H1 (cell line): ENCODE results near the gene PAX5. TPM values are rescaled to one million over a fixed set of nuclear protein-coding genes. Genes with fewer than 3 reads are reported as not detected.
A peak's percentile ranks its signal among the peaks of the same experiment; 100 is the strongest.

ENCODE experiments used
- CTCF ChIA-PET: fragments of 300-600 bp; sonication (Branson Sonifier 250); formaldehyde crosslinking; loops from one replicate; lab custom pipeline; 2021; ENCODE audit not compliant: partially characterized antibody; lab: Charles Lee
- POLR2A ChIA-PET: fragments of 300-600 bp; sonication (Branson Sonifier 250); formaldehyde crosslinking; loops from one replicate; lab custom pipeline; 2021; ENCODE audit warnings: inconsistent platforms; ENCODE audit not compliant: partially characterized antibody; lab: Charles Lee
- DNase-seq, 2 experiments: peaks; one replicate each; pipeline versions ENCODE4 v3.0.0 to v3.0.0-alpha.2; 2010 to 2022; ENCODE audit warnings: low spot score in 2 of 2, low read depth in 1 of 2, mixed read lengths in 1 of 2
- FAIRE-seq: peaks from 2 replicates; lab custom pipeline; 2011; peaks lifted over from hg19 to GRCh38; lab: Jason Lieb, UNC
- H2AFZ ChIP-seq: 2 replicates; pipeline ENCODE4 v1.8.1; 2012; ENCODE audit warnings: low read length, inconsistent platforms
- H2AK5ac ChIP-seq: 2 replicates; pipeline ENCODE4 v1.6.1; 2013; ENCODE audit warnings: low read depth, low read length
- H2BK120ac ChIP-seq: replicated peaks from 2 replicates; pipeline ENCODE3; 2013; ENCODE audit warnings: low read depth, low read length, inconsistent platforms
- H2BK12ac ChIP-seq: 2 replicates; pipeline ENCODE4 v1.6.1; 2013; ENCODE audit warnings: low read depth, low read length
- H2BK15ac ChIP-seq: 2 replicates; pipeline ENCODE4 v1.6.1; 2013; ENCODE audit warnings: low read length
- H2BK20ac ChIP-seq: 2 replicates; pipeline ENCODE4 v1.6.1; 2013; ENCODE audit warnings: low read length
- H2BK5ac ChIP-seq: 2 replicates; pipeline ENCODE4 v1.6.1; 2013; ENCODE audit warnings: low read depth, low read length
- H3K14ac ChIP-seq: 2 replicates; pipeline ENCODE4 v1.6.1; 2013; ENCODE audit warnings: inconsistent platforms; ENCODE audit not compliant: insufficient read length
- H3K18ac ChIP-seq: 2 replicates; pipeline ENCODE4 v1.6.1; 2013; ENCODE audit warnings: low read length; ENCODE audit errors: extremely low read depth
- H3K23ac ChIP-seq: 2 replicates; pipeline ENCODE4 v1.6.1; 2013; ENCODE audit warnings: inconsistent platforms; ENCODE audit not compliant: insufficient read length
- H3K23me2 ChIP-seq: 2 replicates; pipeline ENCODE4 v1.6.1; 2013; ENCODE audit warnings: low read depth, low read length
- H3K27ac ChIP-seq: 2 replicates; pipeline ENCODE4 v1.6.1; 2011; ENCODE audit warnings: low read depth, low read length, inconsistent platforms
- H3K27me3 ChIP-seq, 4 experiments: replicated peaks in 1 of 4; 1 replicate in 1 of 4; 2 replicates in 3 of 4; pipeline versions ENCODE4 v1.6.1 to v1.8.1; 2011 to 2013; ENCODE audit warnings: low read length in 3 of 4, mild to moderate bottlenecking in 3 of 4, inconsistent platforms in 2 of 4, mixed read lengths in 2 of 4, moderate library complexity in 1 of 4; ENCODE audit not compliant: control insufficient read depth in 3 of 4, insufficient read depth in 3 of 4; ENCODE audit errors: extremely low read depth in 1 of 4
- H3K36me3 ChIP-seq, 4 experiments: 2 replicates each; pipeline versions ENCODE4 v1.6.1 to v1.8.1; 2011 to 2013; ENCODE audit warnings: mild to moderate bottlenecking in 4 of 4, low read length in 3 of 4, moderate library complexity in 2 of 4, control low read depth in 1 of 4, inconsistent platforms in 1 of 4; ENCODE audit not compliant: insufficient read depth in 4 of 4, control insufficient read depth in 2 of 4
- H3K4ac ChIP-seq: replicated peaks from 2 replicates; pipeline ENCODE3; 2013; ENCODE audit warnings: low read length, low read depth, mixed read lengths, inconsistent platforms; ENCODE audit not compliant: insufficient read length
- H3K4me1 ChIP-seq, 4 experiments: replicated peaks in 1 of 4; 1 replicate in 1 of 4; 2 replicates in 3 of 4; pipeline versions ENCODE4 v1.6.1 to v1.8.1; 2011 to 2013; ENCODE audit warnings: low read length in 3 of 4, inconsistent platforms in 2 of 4, mixed read lengths in 1 of 4; ENCODE audit not compliant: insufficient read depth in 4 of 4, control insufficient read depth in 3 of 4
- H3K4me2 ChIP-seq, 2 experiments: 2 replicates each; pipeline versions ENCODE4 v1.6.1 to v1.8.1; 2011 to 2013; ENCODE audit warnings: low read depth in 2 of 2, low read length in 2 of 2, control low read depth in 1 of 2, inconsistent platforms in 1 of 2, mild to moderate bottlenecking in 1 of 2; ENCODE audit not compliant: insufficient read depth in 1 of 2
- H3K4me3 ChIP-seq, 4 experiments: fragments of 200-600, 300-600 bp in 1 of 4; sonication (generic), shearing (Covaris generic), sonication (Bioruptor Twin) in 1 of 4; 2 replicates each; pipeline versions ENCODE4 v1.5.1 to v1.8.1; 2011 to 2016; ENCODE audit warnings: low read length in 4 of 4, low read depth in 3 of 4, control low read depth in 2 of 4, inconsistent platforms in 2 of 4, mild to moderate bottlenecking in 2 of 4, mixed read lengths in 1 of 4, moderate library complexity in 1 of 4; ENCODE audit not compliant: insufficient read depth in 2 of 4; ENCODE audit errors: extremely low read depth in 1 of 4
- H3K56ac ChIP-seq: replicated peaks from 2 replicates; pipeline ENCODE3; 2013; ENCODE audit warnings: low read depth, mild to moderate bottlenecking, mixed read lengths, low read length, inconsistent platforms; ENCODE audit not compliant: insufficient read length
- H3K79me1 ChIP-seq: 2 replicates; pipeline ENCODE4 v1.6.1; 2013; ENCODE audit warnings: low read depth, low read length, control low read depth
- H3K79me2 ChIP-seq, 2 experiments: 2 replicates each; pipeline versions ENCODE4 v1.6.1 to v1.8.1; 2012 to 2013; ENCODE audit warnings: low read length in 2 of 2, mild to moderate bottlenecking in 2 of 2, inconsistent platforms in 1 of 2; ENCODE audit not compliant: insufficient read depth in 2 of 2, control insufficient read depth in 1 of 2
- H3K9ac ChIP-seq, 4 experiments: replicated peaks in 1 of 4; 1 replicate in 1 of 4; 2 replicates in 3 of 4; pipeline versions ENCODE4 v1.6.1 to v1.8.1; 2011 to 2013; ENCODE audit warnings: low read depth in 3 of 4, low read length in 3 of 4, control low read depth in 2 of 4, mild to moderate bottlenecking in 2 of 4, moderate library complexity in 2 of 4, inconsistent platforms in 1 of 4; ENCODE audit errors: extremely low read depth in 1 of 4
- H3K9me3 ChIP-seq, 2 experiments: 2 replicates each; pipeline versions ENCODE4 v1.6.1 to v1.8.1; 2012 to 2013; ENCODE audit warnings: mild to moderate bottlenecking in 2 of 2, moderate library complexity in 2 of 2, control low read depth in 1 of 2, inconsistent platforms in 1 of 2, low read depth in 1 of 2, low read length in 1 of 2, mixed read lengths in 1 of 2; ENCODE audit not compliant: insufficient read depth in 2 of 2
- H4K20me1 ChIP-seq, 2 experiments: replicated peaks in 1 of 2; 2 replicates each; pipeline versions ENCODE3 to v1.8.1; 2011 to 2013; ENCODE audit warnings: inconsistent platforms in 2 of 2, low read length in 2 of 2, mild to moderate bottlenecking in 1 of 2; ENCODE audit not compliant: insufficient read depth in 2 of 2, control insufficient read depth in 1 of 2
- H4K5ac ChIP-seq: 2 replicates; pipeline ENCODE4 v1.6.1; 2013; ENCODE audit warnings: low read length, low read depth, mixed read lengths, inconsistent platforms; ENCODE audit not compliant: insufficient read length
- H4K8ac ChIP-seq: 2 replicates; pipeline ENCODE4 v1.8.0; 2013; ENCODE audit warnings: mild to moderate bottlenecking, moderate library complexity, low read length, inconsistent platforms; ENCODE audit not compliant: insufficient read depth; ENCODE audit errors: extremely low read depth
- H4K91ac ChIP-seq: replicated peaks from 2 replicates; pipeline ENCODE3; 2013; ENCODE audit warnings: low read length, mixed read lengths, inconsistent platforms; ENCODE audit not compliant: insufficient read length
- CEBPB ChIP-seq: IDR thresholded peaks from 2 replicates; pipeline ENCODE4 v1.6.1; 2012; ENCODE audit warnings: low read depth, low read length
- EP300 ChIP-seq, 2 experiments: IDR thresholded peaks; 1 replicate in 1 of 2; 2 replicates in 1 of 2; pipeline ENCODE4 v1.6.1; 2011 to 2012; ENCODE audit warnings: low read depth in 2 of 2, low read length in 2 of 2, mild to moderate bottlenecking in 2 of 2, borderline replicate concordance in 1 of 2, inconsistent platforms in 1 of 2, moderate library complexity in 1 of 2
- GABPA ChIP-seq: IDR thresholded peaks from 2 replicates; pipeline ENCODE4 v1.6.1; 2011; ENCODE audit warnings: mild to moderate bottlenecking, low read length, moderate library complexity, borderline replicate concordance; ENCODE audit not compliant: insufficient read depth
- HDAC2 ChIP-seq, 2 experiments: fragments of 300-600 bp in 1 of 2; sonication (generic) in 1 of 2; IDR thresholded peaks; 2 replicates each; pipeline ENCODE4 v1.6.1; 2011 to 2012; ENCODE audit warnings: low read depth in 2 of 2, low read length in 2 of 2, mild to moderate bottlenecking in 2 of 2, moderate library complexity in 2 of 2, borderline replicate concordance in 1 of 2, inconsistent platforms in 1 of 2
- KDM5A ChIP-seq: fragments of 200-600 bp; IDR thresholded peaks from 2 replicates; pipeline ENCODE4 v1.7.1; 2012; ENCODE audit warnings: mild to moderate bottlenecking, low read length, inconsistent platforms, mixed read lengths
- POLR2AphosphoS5 ChIP-seq: IDR thresholded peaks from 2 replicates; pipeline ENCODE4 v1.6.1; 2011; ENCODE audit warnings: low read depth, low read length
- RAD21 ChIP-seq, 2 experiments: IDR thresholded peaks in 1 of 2; conservative IDR thresholded peaks in 1 of 2; 2 replicates each; pipeline ENCODE4 v1.6.1; 2011; ENCODE audit warnings: low read depth in 2 of 2, low read length in 2 of 2, improper control_type of control experiment in 1 of 2, inconsistent platforms in 1 of 2, mild to moderate bottlenecking in 1 of 2, moderate library complexity in 1 of 2
- RFX5 ChIP-seq: IDR thresholded peaks from 2 replicates; pipeline ENCODE4 v1.6.1; 2011; ENCODE audit warnings: low read depth, low read length, improper control_type of control experiment, borderline replicate concordance
- SP2 ChIP-seq: IDR thresholded peaks from 2 replicates; pipeline ENCODE4 v1.6.1; 2012; ENCODE audit warnings: mild to moderate bottlenecking, low read length, inconsistent platforms
- SRF ChIP-seq: IDR thresholded peaks from 2 replicates; pipeline ENCODE4 v1.6.1; 2011; ENCODE audit warnings: mild to moderate bottlenecking, low read depth, low read length, moderate library complexity
- TAF1 ChIP-seq: IDR thresholded peaks from 2 replicates; pipeline ENCODE4 v1.6.1; 2011; ENCODE audit warnings: mild to moderate bottlenecking, low read depth, low read length
- WGBS, 2 experiments: shearing (Covaris generic) in 1 of 2; methylation state at CpG; one replicate each; pipeline versions ENCODE4 v1.1.6 to v1.1.7; 2013 to 2015; ENCODE audit warnings: low lambda C conversion rate in 2 of 2, mixed read lengths in 2 of 2, inconsistent platforms in 1 of 2, low coverage in 1 of 2, missing lambda C conversion rate in 1 of 2; ENCODE audit not compliant: insufficient replicate concordance in 2 of 2, insufficient coverage in 1 of 2, insufficient read length in 1 of 2; ENCODE audit errors: extremely low coverage in 1 of 2, missing lambda C conversion rate in 1 of 2; 5-methylcytosine and 5-hydroxymethylcytosine counted together
- polyA plus RNA-seq, 7 experiments: library from polyadenylated mRNA; depleted of rRNA in 3 of 7; stranded (reverse) in 5 of 7; unstranded in 2 of 7; fragments of >200 nt in 5 of 7; fragments of 200-250 nt in 2 of 7; gene quantifications; 1 replicate in 5 of 7; 2 replicates in 1 of 7; 4 replicates in 1 of 7; pipeline versions ENCODE4 v1.2.1 to v1.2.3, GENCODE V29; 2011 to 2013; ENCODE audit warnings: missing spikeins in 2 of 7, mixed read lengths in 2 of 7
- total RNA-seq: library from RNA; stranded (reverse); fragmentation: NEBNext Ultra II Directional; extraction: Animal tissue kit (Norgen Biotek cat#: 25700); gene quantifications from 2 replicates; pipeline ENCODE4 v1.2.1, GENCODE V29; 2021

Gene PAX5
- total and polyA plus RNA-seq, 2 of the 8 experiments (the other 6 are each of a cell fraction or from before 2014, with no cell fraction given), result 0.29 to 0.43 TPM

- no peak overlapping the region for H3K4me3 ChIP-seq
- H4K91ac ChIP-seq, result no peak overlapping the region
- H3K9ac ChIP-seq, result no peak overlapping the region
- no peak overlapping the region for H4K8ac ChIP-seq
- no peak overlapping the region for H3K4me2 ChIP-seq
- ChIA-PET CTCF (interaction anchor here (1.1 to 6.3 kb wide), 3 partner anchors 9 to 29 kb away, joined by 3 to 72 read pairs (median 21); no protein-coding TSS in a partner anchor), POLR2A (no interaction called here)
- no peaks in the 10 kb centered on the region for H4K20me1 ChIP-seq
- WGBS, 2 experiments, result 93% methylated on average over 21 of the region's 21 CpGs; no CpG with 5 or more reads in 1 of the 2 experiments
- H3K9me3 ChIP-seq, result no peaks in the 10 kb centered on the region
- H3K27ac ChIP-seq, result no peak overlapping the region
- DNase-seq (peak in 1 of 2 experiments; percentile 35), FAIRE-seq (no peak)
- H2BK120ac ChIP-seq, result no peak overlapping the region
- H3K36me3 ChIP-seq, result no peaks in the 10 kb centered on the region
- no peak overlapping the region for H3K18ac ChIP-seq
- H3K79me1 ChIP-seq, result no peaks in the 10 kb centered on the region
- H2BK5ac ChIP-seq, result no peak overlapping the region
- H2AK5ac ChIP-seq, result no peak overlapping the region
- H2AFZ ChIP-seq, result no peak overlapping the region
- no peak overlapping the region for H3K56ac ChIP-seq
- no peak overlapping the region for H2BK12ac ChIP-seq
- H3K79me2 ChIP-seq, result no peaks in the 10 kb centered on the region
- no peak overlapping the region for H2BK20ac ChIP-seq
- no peaks in the 10 kb centered on the region for H3K4me1 ChIP-seq
- H3K27me3 ChIP-seq, result no peaks in the 10 kb centered on the region; a peak in 1 of 7 replicates
- H3K4ac ChIP-seq, result no peak overlapping the region
- no peaks in the 10 kb centered on the region for H3K23me2 ChIP-seq
- no peak overlapping the region for H3K14ac ChIP-seq
- H2BK15ac ChIP-seq, result no peak overlapping the region
- no peak overlapping the region for H4K5ac ChIP-seq
- no peak overlapping the region for H3K23ac ChIP-seq
- TF ChIP-seq KDM5A, result no peak
- no peak for TF ChIP-seq GABPA
- TF ChIP-seq HDAC2 (IDR thresholded peaks at IDR 0.05; ENCODE audit: borderline replicate concordance in 1 of 2, low read depth in 2 of 2, low read length in 2 of 2), result no peak
- TF ChIP-seq RFX5, result no peak
- no peak for TF ChIP-seq EP300 (IDR thresholded peaks at IDR 0.05; ENCODE audit: borderline replicate concordance in 1 of 2, low read depth in 2 of 2, low read length in 2 of 2)
- no peak for TF ChIP-seq SP2
- TF ChIP-seq POLR2AphosphoS5, result no peak
- TF ChIP-seq CEBPB, result no peak
- TF ChIP-seq SRF, result no peak
- TF ChIP-seq RAD21 (IDR thresholded peaks at IDR 0.05 in 1 of 2, conservative IDR thresholded peaks at IDR 0.05 in 1 of 2; ENCODE audit: low read depth in 2 of 2, low read length in 2 of 2), result no peak
- no peak for TF ChIP-seq TAF1
Observed at GRCh38 chr9:36966371-36967097, 67.5 kb downstream of the PAX5 start.
